ENCODE measurements around the gene UGGT2.
"Not testable (repeated sequence)": the region's sequence is repeated elsewhere in the genome, so short reads cannot be mapped to it uniquely, and the experiment has no call there.

UGGT2 gene

DNA sequence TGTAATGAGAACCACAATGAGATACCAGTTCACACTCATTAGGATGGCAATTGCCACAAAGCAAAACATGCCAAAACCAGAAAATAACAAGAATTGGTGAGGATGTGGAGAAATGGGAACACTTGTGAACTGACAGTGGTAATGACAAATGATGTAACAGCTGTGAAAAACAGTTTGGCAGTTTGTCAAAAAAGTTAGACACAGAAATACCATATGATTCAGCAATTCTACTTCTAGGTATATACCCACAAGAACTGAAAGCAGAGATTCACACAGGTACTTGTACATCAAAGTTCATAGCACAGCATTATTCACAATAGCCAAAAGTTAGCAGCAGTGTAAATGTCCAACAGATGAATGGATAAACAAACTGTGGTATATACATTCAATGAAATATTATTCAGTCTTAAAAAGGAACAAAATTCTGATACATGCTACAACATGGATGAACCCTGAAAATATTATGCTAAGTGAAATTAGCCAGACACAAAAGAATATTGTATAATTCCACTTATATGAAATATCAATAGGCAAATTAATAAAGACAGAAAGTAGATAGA, 96.5 kb downstream of the UGGT2 start:
- DNase-seq: no peak

DNA sequence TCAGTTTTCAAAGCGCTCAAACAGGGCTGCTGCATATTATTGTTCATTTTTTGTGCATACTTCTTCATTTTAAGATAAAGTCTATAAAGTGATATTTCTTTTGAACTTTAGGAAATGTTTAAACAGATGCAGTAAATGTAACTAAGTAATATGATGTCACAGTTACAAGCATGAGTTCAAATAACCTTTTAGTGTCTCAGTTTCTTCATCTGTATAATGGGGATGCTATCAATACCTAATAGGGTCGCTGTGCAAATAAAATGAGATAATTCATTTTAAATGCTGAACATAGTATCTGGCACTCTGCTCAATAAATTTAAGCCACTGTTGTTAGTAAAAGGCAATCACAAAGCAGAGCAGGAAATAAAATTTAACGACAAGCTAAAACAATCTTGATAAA, 97.5 kb downstream of the UGGT2 start:
- DNase-seq: no peak

DNA sequence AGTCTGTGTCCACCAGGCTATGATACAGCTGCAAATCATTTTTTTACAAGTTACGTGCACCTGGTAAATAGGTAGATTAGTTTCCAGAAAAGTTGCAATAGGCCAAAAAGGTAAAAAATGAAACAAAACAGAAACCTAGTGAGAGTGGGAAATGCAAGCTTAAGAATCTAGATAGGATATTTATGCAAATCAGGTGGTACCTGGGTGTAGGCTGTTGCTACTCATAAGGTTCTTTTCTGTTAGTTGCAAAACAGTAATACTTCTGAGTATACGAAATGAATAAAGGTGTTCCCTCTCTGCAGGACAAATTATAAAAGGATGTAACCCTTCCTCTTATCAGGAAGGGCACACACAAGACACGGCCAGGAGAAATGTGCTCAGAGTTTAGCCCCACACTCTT, 97.9 kb downstream of the UGGT2 start:
- no peak for DNase-seq

DNA sequence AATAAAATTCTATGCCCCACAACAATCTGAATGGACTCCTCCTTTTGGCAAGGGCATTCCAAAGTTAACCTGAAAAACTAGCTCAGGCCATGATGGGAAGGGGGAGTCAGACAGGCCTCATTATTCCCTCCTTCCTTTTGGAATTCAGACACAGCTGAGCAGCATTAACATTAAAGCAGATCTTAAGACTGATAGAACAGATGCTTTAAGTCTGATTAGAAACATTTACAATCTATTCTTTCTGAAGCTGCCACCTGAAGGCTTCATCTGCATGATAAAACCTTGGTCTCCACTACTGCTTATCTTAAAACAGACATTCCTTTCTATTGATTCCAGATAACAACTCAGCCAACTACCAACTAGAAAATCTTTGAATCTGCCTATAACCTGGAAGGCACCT, 98.9 kb downstream of the UGGT2 start:
- no peak for DNase-seq

DNA sequence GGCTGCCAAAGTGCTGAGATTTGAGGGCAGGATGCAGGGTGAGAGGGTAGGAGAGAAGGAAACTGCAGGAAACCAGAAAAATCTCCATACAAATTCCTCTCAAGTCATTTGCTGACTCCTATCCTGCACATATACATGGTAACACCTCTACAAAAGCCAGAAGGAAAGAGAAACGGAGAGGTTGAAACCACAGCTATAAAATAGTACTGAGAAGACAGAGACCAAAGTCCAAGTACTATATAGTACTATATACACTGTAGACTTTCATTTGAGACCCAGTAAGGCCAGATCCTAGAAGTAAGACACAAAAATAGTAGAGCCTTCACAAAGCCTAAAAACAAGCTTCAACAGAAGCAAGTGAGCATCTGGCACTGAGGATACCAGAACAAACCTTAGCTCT, 103.1 kb downstream of the UGGT2 start:
- DNase-seq: no peak

DNA sequence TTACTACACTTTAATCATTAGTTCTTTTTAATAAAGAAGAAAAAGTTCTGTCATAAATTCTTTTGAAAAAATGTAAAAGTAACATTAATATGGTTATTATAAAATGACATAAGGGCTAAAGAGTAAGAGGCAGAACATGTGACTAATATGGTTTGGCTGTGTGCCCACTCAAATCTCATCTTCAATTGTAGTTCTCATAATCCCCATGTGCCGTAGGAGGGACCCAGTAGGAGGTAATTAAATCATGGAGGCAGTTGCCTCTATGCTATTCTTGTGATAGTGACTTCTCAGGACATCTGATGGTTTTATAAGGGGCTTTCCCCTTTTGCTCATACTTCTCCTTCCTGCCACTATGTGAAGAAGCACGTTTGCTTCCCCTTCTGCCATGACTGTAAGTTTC, 104.5 kb downstream of the UGGT2 start:
- no peak for DNase-seq

DNA sequence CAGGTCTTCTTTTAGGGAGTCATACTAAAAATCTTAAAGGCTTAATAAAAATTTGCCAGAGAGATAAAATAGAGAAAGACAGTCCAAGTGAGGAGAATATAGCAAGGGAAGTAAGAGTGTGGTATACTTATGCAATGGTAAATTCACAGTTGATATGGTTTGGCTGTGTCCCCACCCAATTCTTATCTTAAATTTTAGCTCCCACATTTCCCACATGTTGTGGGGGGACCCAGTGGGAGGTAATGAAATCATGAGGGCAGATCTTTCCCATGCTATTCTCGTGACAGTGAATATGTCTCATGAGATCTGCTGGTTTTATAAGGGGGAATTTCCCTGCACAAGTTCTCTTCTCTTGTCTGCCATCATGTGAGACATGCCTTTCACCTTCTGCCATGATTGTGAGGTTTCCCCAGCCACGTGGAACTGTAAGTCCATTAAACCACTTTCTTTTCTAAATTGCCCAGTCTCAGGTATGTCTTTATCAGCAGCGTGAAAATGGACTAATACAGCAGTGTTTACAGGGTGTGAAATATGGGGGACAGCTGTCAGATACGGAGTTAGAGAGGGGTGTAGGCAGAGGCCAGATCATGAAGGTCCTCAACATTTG, 115.4 kb downstream of the UGGT2 start:
- no peak for DNase-seq

DNA sequence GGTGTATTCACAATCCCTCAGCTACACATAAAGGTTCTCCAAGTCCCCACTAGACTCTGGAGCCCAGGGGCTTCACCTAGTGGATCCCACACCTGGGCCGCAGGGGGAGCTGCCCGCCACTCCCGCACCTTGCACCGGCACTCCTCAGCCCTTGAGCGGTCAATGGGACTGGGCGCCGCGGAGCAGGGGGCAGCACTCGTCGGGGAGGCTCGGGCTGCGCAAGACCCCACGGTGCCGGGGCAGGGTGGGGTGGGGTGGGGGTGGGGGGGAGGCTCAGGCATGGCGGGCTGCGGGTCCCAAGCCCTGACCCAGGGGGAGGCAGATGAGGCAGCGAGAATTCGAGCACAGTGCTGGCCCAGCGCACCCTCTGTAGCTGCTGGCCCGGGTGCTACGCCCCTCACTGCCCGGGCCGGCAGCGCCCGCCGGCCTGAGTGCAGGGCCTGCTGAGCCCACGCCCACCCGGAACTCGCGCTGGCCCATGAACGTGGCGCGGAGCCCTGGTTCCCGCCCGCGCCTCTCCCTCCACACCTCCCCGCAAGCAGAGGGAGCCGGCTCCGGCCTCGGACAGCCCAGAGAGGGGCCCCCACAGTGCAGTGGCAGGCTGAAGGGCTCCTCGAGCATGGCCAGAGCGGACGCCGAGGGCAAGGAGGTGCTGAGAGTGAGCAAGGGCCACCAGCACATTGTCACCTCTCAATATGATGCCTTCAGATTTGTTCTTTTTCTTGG, 121.7 kb downstream of the UGGT2 start:
- DNase-seq: no peak

DNA sequence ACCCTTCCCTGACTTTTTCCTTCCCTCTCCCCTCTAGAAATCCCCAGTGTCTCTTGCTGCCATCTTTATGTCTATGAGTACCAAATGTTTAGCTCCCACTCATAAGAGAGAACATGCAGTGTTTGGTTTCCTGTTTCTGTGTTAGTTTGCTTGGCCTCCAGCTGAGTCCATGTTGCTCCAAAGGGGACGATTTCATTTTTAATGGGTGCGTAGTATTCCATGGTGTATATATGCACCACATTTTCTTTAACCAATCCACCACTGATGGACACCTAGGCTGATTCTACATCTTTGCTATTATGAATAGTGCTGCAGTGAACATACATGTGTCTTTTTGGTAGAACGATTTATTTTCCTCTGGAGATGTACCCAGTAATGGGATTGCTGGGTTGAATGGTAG, 123.8 kb downstream of the UGGT2 start:
- DNase-seq: no peak

DNA sequence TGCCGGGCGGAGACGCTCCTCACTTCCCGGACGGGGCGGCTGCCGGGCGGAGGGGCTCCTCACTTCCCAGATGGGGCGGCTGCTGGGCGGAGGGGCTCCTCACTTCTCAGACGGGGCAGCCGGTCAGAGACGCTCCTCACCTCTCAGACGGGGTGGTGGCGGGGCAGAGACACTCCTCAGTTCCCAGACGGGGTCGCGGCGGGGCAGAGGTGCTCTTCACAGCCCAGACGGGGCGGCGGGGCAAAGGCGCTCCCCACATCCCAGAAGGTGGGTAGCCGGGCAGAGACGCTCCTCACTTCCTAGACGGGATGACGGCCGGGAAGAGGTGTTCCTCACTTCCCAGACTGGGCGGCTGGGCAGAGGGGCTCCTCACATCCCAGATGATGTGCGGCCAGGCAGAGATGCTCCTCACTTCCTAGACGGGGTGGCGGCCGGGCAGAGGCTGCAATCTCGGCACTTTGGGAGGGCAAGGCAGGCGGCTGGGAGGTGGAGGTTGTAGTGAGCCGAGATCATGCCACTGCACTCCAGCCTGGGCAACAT, 124.8 kb downstream of the UGGT2 start:
- not testable (repeated sequence) for DNase-seq

DNA sequence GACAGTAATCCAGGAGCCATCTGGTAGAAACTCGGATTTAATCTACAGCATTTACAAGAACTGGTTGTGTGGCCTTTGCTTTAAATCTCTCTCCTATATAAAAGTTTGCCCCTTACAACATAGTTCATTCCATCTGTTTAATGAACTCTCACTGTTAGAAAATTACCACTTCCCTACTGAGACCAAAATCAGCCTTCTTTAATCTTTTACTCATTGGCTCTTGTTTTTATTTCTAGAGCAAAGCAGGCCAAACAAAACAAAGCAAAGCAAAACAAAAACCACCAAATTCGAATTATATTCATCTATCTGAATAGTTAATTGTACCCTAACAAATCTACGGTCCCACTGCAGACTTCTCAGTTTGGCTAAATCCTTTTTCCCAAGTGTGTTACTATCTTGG, 127.0 kb downstream of the UGGT2 start:
- no peak for DNase-seq

DNA sequence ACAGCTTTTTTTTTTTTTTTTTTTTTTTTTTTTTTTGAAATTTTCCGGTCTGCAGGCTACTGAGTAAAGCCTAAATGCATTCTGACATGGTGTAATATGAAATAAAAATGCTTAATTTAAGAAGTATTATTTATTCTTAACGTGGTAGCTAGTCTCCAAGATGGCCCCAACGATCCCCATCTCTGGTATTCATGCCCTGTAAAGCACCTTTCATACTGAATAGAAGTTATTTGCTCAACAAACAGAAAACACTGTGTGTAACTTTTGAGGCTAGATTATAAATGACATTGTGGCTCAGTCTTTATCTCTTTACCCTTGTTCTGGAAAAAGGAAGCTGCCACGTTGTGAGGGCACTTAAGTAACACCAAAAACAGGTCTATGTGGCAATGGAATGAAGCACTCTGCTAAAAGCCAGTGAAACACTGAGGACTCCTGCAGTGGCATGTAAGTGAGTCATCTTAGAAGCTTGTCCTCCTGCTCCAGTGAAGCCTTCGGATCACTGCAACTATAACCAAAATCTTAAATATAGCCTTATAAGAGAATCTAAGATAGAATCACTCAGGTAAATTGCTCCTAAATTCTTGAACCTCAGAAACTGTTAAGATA, 128.7 kb downstream of the UGGT2 start:
- no peak for DNase-seq

DNA sequence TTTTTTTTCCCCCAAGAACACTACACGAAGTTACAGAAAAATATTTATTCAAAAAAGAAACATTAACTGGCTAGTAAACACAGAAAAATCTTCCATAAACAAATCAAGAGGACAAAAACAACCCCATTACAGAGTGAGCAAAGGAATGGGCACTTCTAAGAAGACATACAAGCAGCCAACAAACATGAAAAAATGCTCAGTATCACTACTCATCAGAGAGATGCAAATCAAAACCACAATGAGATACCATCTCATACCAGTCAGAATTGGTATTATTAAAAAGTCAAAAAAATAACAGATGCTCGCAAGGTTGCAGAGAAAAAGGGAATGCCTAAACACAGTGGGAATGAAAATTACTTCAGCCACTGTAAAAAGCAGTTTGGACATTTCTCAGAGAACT, 131.7 kb downstream of the UGGT2 start:
- no peak for DNase-seq

DNA sequence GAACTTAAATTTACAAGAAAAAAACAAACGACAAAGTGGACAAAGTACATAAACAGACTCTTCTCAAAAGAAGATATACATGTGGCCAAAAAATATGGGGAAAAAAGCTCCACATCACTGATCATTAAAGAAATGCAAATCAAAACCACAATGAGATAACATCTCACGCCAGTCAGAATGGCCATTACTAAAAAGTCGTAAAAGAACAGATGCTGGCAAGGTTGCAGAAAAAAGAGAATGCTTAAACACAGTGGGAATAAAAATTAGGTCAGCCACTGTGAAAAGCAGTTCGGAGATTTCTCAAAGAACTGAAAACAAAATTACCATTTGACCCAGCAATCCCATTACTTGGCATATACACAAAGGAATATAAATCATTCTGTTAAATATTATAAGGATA, 132.7 kb downstream of the UGGT2 start:
- DNase-seq: no peak

DNA sequence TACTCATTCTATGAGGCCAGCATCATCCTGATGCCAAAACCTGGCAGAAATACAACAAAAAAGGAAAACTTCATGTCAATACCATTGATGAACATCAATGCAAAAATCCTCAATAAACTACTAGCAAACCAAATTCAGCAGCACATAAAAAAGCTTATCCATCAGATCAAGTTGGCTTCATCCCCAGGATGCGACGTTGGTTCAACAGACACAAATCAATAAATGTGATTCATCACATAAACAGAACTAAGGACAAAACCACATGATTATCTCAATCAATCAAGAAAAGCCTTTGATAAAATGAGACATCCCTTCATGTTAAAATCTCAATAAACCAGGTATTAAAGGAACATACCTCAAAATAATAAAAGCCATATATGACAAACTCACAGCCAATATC, 134.3 kb downstream of the UGGT2 start:
- no peak for DNase-seq

DNA sequence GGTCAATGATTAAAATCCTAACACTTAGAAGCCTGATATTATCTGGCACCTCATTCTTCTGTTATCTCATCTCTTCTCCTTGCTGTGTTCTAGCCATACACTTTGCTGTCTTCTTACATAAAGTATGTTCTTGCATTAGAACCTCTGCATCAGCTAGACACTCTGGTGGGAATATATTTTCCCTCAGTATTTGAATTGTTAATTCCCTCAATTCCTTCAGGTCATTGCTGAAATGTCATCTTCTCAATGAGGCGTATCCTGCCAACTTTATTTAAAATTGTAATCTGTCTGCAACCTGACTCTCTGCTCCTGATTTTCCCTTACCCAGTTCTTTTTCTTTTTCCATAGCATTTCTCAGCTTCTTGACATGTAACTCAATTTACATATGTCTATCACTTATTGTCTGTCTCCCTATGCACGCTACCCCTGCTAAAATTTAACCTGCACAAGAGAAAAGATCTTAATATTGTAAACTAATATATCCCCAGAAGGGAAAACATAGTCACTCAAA, 138.2 kb downstream of the UGGT2 start:
- DNase-seq: no peak

DNA sequence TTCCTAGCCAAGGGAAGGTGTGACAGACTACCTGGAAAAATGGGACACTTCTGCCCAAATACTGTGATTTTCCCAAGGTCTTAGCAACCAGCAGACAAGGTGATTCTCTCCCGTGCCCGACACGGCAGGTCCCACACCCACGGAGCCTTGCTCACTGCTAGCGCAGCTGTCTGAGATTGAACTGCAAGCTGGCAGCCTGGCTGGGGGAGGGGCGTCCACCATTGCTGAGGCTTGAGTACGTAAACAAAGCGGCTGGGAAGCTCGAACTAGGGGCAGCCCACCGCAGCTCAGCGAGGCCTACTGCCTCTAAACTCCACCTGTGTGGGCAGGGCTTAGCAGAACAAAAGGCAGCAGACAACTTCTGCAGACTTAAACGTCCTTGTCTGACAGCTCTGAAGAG, 146.2 kb downstream of the UGGT2 start:
- DNase-seq: no peak

DNA sequence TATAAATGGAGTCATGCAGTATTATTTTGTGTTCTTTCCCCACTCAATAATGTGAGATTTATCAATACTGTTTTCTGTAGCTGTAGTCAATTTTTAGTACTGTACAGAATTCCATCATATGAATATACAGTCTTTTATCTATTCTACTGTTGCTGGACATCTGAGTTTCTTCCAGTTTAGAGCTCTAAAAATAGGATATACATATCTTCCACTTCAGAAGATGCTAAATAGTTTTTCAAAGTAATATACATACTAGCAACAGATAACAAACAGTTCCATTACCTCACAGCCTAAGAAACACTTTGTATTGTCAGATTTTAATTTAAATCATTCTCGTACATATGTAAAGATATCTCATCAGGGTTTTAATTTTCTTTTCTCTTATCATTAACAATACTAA, 149.6 kb downstream of the UGGT2 start:
- DNase-seq: no peak

DNA sequence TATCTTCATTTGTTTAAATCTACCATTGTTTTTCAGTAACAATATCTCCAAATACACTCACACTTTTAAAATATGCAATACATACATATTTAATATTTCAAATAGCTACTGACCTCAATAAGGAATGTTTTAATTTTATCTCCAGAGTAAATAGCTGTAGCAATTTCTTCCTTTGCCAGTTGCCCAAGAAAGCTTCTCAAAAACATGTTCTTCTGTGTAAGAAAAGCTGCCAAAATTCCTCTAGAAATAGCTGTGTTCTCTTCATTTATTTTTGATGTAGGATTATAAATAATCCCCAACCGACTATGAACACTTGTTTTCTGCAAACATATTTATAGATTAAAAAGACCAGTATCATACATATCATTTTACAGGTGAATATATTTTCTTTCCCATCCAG, 150.5 kb downstream of the UGGT2 start:
- no peak for DNase-seq

DNA sequence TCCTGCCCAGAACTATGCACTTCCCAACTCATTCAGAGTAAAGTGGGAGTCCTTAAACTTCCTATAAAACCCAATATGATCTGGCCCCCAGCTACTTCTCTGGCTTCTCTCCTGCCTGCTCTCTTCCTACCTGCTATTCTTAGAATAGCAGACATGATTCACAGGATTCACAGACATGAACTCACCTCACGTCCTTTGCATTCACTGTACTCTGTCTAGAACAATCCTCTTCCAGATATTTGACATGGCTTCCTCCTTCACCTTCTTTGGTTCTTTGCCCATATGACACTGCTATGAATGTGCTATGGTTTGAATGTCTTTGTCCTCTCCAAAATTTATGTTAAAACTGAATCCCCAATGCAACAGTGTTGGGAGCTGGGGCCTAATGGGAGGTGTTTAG, 154.9 kb downstream of the UGGT2 start:
- no peak for DNase-seq

DNA sequence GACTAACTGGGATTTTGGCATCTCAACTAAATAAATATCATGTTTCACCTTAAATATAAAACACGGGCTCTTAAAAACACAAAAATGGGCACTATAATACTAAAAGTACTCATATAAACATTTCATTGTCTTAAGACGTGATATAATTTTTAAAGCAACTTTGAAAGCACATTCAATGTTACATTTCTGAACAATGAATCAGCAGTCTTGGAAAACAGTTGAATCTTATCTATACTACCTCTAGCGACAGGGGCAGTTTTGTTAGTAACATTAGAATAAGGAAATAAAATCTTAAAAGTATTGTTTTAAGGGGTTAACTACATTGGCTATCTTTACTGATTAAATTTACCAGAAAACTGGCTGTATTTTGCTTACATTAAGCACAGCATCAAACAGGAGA, 156.9 kb downstream of the UGGT2 start:
- no peak for DNase-seq

DNA sequence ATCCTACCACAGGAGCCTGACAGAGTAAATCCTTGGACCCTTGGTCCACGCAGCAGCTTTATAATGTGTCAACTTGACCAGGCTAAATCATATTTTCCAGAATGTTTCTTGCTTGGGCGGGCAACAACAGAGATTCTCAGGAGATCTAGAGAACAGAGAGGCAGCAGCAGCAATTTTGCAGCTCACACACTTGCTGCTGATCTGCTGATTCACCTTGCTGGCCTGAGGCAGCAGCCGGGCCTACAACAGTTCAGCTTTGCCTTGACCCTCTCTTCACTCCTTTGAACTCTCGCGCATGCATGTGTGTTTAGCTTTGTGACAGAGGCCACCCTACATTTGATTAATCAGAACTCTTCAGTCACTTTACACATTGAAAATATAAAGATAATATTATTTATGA, 159.3 kb downstream of the UGGT2 start:
- DNase-seq: no peak

DNA sequence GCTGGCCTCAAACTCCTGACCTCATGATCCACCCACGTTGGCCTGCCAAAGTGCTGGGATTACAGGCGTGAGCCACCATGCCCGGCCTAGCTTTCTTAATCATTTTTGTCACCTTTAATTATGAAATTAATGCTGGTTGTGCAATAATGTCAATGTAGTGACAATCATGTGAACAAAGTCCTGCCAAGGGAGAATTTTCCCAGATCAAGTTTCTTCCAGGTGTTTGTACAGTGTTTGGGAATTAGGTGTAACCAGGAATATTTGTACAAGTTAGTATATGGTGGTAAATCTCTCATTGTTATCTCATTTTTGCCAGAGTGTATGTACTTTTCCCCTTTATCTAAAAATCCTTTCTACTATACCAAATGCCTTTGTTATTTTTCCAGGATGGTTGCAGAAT, 171.1 kb downstream of the UGGT2 start:
- no peak for DNase-seq

DNA sequence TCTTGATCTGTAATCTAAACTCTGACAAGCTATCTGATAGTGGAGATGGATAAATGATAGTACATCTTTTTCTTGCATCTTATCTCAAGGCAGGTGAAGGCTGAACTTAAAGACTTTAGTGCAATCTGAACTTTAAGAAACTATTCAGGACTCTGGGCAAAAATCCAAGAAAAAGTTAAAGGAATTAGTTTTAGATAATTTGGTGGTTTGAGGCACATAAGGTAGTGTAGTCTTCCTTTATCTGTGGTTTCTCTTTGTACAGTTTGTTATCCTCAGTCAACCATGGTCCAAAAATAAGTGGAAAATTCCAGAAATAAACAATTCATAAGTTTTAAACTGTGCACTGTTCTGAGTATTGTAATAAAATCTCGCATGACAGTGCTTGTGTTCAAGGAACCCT, 172.9 kb downstream of the UGGT2 start:
- no peak for DNase-seq
